Activated CD8-positive, alpha-beta T cell treated with anti-CD3 and anti-CD28 coated beads for 36 hours (primary cell): ENCODE data around the gene MYH7B. TPM values are rescaled to one million over a fixed set of nuclear protein-coding genes. Genes with fewer than 3 reads are reported as not detected.

Source experiments
- ATAC-seq: fragments of 200-7000 bp; cut with Tn5 transposase; one replicate; pipeline ENCODE4 v1.10.0; 2021; ENCODE audit warnings: mild to moderate bottlenecking, moderate library complexity
- CTCF ChIA-PET: fragments of 350-600 bp; sonication (Branson Sonifier 250); formaldehyde crosslinking; loops from one replicate; lab custom pipeline; 2021; ENCODE audit warnings: antibody characterized with exemption; lab: Charles Lee
- POLR2A ChIA-PET: fragments of 350-600 bp; sonication (Branson Sonifier 250); formaldehyde crosslinking; loops from one replicate; lab custom pipeline; 2021; ENCODE audit warnings: antibody characterized with exemption; lab: Charles Lee
- DNase-seq: peaks from one replicate; pipeline ENCODE4 v3.0.0-alpha.2; 2020
- H3K27ac Mint-ChIP-seq: one replicate; pipeline ENCODE4 v1.8.0; 2021; ENCODE audit warnings: mild to moderate bottlenecking, mixed read lengths
- H3K27me3 Mint-ChIP-seq: one replicate; pipeline ENCODE4 v1.8.0; 2021; ENCODE audit warnings: mixed read lengths
- H3K36me3 Mint-ChIP-seq: one replicate; pipeline ENCODE4 v1.8.0; 2021; ENCODE audit warnings: low read depth, mixed read lengths
- H3K4me1 Mint-ChIP-seq: one replicate; pipeline ENCODE4 v1.8.0; 2021; ENCODE audit warnings: low read depth, mixed read lengths
- H3K4me3 Mint-ChIP-seq: one replicate; pipeline ENCODE4 v1.8.0; 2021; ENCODE audit warnings: mild to moderate bottlenecking, moderate library complexity, mixed read lengths
- H3K9me3 Mint-ChIP-seq: one replicate; pipeline ENCODE4 v1.8.0; 2021; ENCODE audit warnings: mixed read lengths
- intact Hi-C: fragments of 100-400 bp; cut with micrococcal nuclease; formaldehyde crosslinking; loops from one replicate; pipeline ENCODE4 v1.10.0; 2022
- total RNA-seq, 2 experiments: library from RNA; stranded (reverse); gene quantifications; one replicate each; pipeline ENCODE4 v1.2.3, GENCODE V29; 2021
- TF ChIP-seq, protein P1 (sequence below): fragments of 200-600 bp; IDR thresholded peaks from one replicate; pipeline ENCODE4 v1.8.0; 2022; ENCODE audit warnings: antibody characterized with exemption, mild to moderate bottlenecking

Gene MYH7B
- total RNA-seq, 2 experiments from 2014 or later: 0.22 to 0.38 TPM

DNA sequence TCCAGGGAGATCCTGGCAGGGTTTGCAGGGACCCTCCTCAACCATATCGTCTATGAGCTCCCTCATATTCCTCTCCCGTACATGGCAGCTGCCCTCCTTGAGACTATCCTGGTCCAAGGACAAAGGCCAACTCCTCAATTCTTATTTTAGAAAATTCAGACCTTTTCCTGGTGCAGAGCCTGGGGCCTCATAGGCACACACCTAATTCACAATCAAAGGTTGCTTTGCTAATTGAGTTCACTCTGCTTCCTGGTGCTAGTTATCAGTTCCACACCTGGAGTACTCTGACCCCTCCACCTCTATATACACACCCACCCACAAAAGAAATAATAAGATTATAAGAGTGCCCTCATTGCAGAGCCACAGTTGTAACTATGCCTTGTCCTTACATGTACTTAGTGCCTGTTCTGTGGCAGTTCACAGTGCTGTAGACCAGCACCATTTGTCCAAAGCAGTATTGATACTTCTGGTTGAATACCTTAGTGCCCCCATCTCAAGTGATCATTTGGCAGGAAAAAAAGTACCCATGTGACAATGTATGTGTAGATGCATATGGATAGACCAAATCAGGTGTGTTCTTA, 38.8 kb upstream of the MYH7B start:
- DNase-seq (no peak), ATAC-seq (no peak)
- no peaks in the 10 kb centered on the region for H3K9me3 Mint-ChIP-seq
- no peak overlapping the region for H3K4me3 Mint-ChIP-seq
- intact Hi-C loops: no loop called here
- POLR2A ChIA-PET: interaction anchor here (1.5 kb wide), 1 partner anchor 29 kb away, joined by 3 read pairs; no protein-coding TSS in a partner anchor
- no peaks in the 10 kb centered on the region for H3K27me3 Mint-ChIP-seq
- no peak overlapping the region for H3K27ac Mint-ChIP-seq
- CTCF ChIA-PET: no interaction called here
- TF ChIP-seq, protein P1, sequence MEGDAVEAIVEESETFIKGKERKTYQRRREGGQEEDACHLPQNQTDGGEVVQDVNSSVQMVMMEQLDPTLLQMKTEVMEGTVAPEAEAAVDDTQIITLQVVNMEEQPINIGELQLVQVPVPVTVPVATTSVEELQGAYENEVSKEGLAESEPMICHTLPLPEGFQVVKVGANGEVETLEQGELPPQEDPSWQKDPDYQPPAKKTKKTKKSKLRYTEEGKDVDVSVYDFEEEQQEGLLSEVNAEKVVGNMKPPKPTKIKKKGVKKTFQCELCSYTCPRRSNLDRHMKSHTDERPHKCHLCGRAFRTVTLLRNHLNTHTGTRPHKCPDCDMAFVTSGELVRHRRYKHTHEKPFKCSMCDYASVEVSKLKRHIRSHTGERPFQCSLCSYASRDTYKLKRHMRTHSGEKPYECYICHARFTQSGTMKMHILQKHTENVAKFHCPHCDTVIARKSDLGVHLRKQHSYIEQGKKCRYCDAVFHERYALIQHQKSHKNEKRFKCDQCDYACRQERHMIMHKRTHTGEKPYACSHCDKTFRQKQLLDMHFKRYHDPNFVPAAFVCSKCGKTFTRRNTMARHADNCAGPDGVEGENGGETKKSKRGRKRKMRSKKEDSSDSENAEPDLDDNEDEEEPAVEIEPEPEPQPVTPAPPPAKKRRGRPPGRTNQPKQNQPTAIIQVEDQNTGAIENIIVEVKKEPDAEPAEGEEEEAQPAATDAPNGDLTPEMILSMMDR: no peak
- peaks cover 2% of the 10 kb centered on the region for H3K36me3 Mint-ChIP-seq
- peaks cover 13% of the 10 kb centered on the region for H3K4me1 Mint-ChIP-seq

DNA sequence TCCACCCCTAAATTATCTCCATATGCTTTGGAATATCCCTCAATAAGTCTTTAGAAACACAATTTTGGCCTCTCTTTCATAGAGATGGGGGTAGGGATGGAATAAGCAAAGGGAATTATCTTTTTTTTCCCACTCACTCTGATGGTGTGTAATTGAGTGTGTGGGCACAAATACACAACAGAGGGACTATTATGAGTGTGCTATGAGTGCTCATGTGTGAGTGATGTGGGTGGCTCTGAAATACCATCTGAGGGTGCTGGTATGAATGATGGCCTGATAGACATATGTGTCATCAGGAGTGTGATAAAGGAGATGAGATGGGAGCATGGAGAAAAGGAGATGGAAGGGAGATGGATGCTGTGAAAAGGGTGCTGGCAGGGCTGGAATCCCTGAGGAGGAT, 35.6 kb upstream of the MYH7B start:
- Mint-ChIP-seq H3K36me3 (peaks cover 2% of the 10 kb centered on the region), H3K4me3 (no peak overlapping the region), H3K27ac (peak overlapping the region; percentile 21), H3K4me1 (peaks cover 13% of the 10 kb centered on the region), H3K9me3 (no peaks in the 10 kb centered on the region), H3K27me3 (no peaks in the 10 kb centered on the region)
- intact Hi-C loops: no loop called here
- DNase-seq: no peak
- ATAC-seq: peak; percentile 18
- CTCF ChIA-PET: interaction anchor here (1.4 kb wide), 1 partner anchor 46 kb away, joined by 4 read pairs; no protein-coding TSS in a partner anchor
- TF ChIP-seq, protein P1: no peak
- POLR2A ChIA-PET: no interaction called here

- H3K9me3 Mint-ChIP-seq: no peaks in the 10 kb centered on the region
- intact Hi-C loops: no loop called here
- DNase-seq (no peak), ATAC-seq (no peak)
- POLR2A ChIA-PET: interaction anchor here (1.3 to 1.5 kb wide), 2 partner anchors 12 to 77 kb away, joined by 3 to 4 read pairs; no protein-coding TSS in a partner anchor
- H3K36me3 Mint-ChIP-seq: peaks cover 4% of the 10 kb centered on the region
- no peak overlapping the region for H3K4me3 Mint-ChIP-seq
- H3K27ac Mint-ChIP-seq: no peak overlapping the region
- CTCF ChIA-PET: no interaction called here
- peaks cover 19% of the 10 kb centered on the region for H3K4me1 Mint-ChIP-seq
- TF ChIP-seq, protein P1: no peak
- H3K27me3 Mint-ChIP-seq: no peaks in the 10 kb centered on the region
These were observed 34.2 kb upstream of the MYH7B start for GRCh38 chr20:34921436-34921835.

DNA sequence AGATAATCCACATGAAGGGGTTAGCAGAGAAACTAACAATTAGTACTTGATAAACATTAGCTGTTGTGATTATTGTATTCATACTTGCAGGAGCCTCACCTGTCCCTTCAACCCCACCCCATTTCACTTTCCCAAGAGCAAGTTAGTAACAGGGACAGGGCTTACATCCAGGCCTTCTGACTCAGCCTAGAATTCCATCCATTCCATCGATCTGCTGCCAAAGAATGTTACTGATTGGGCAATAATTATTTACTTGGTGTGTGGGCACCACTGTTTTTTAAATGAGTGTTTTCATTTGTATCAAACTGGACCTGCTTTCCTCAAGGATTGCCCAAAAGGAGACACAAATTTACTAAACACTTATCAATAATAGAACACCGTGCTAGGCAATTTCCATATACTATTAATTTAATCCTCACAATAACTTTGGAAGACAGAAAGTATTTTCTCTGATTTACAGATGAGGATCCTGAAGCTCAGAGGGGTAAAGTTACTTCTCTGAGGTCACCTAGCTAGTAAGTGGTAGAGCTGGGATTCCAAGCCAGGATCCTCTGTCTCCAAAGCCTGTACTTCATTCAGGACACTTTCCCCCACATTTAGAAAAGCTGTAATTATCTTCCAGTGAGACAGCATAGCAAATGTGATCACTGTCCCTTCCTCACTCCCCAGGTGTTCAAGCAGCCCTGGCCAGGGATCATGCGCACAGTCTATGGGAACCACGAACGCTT, 32.9 kb upstream of the MYH7B start:
- H3K4me1 Mint-ChIP-seq: peaks cover 17% of the 10 kb centered on the region
- H3K36me3 Mint-ChIP-seq: peaks cover 4% of the 10 kb centered on the region
- no peaks in the 10 kb centered on the region for H3K9me3 Mint-ChIP-seq
- no peaks in the 10 kb centered on the region for H3K27me3 Mint-ChIP-seq
- no peak overlapping the region for H3K27ac Mint-ChIP-seq
- TF ChIP-seq, protein P1: no peak
- no peak for ATAC-seq
- intact Hi-C loops: no loop called here
- ChIA-PET CTCF (no interaction called here), POLR2A (interaction anchor here (1.3 to 1.5 kb wide), 2 partner anchors 11 to 76 kb away, joined by 3 to 4 read pairs; no protein-coding TSS in a partner anchor)
- no peak overlapping the region for H3K4me3 Mint-ChIP-seq
- no peak for DNase-seq

GRCh38 chr20:34923414-34923813, 32.3 kb upstream of the MYH7B start:
- CTCF ChIA-PET: no interaction called here
- H3K4me1 Mint-ChIP-seq: peaks cover 11% of the 10 kb centered on the region
- intact Hi-C loops: no loop called here
- no peak overlapping the region for H3K27ac Mint-ChIP-seq
- H3K4me3 Mint-ChIP-seq: no peak overlapping the region
- DNase-seq: no peak
- ATAC-seq: no peak
- no peaks in the 10 kb centered on the region for H3K27me3 Mint-ChIP-seq
- H3K9me3 Mint-ChIP-seq: no peaks in the 10 kb centered on the region
- POLR2A ChIA-PET: no interaction called here
- H3K36me3 Mint-ChIP-seq: peaks cover 6% of the 10 kb centered on the region
- TF ChIP-seq, protein P1: no peak
